PC-3 (cell line): Measurements from ENCODE around the gene NUP153. TPM values are rescaled to one million over a fixed set of nuclear protein-coding genes. Genes with fewer than 3 reads are reported as not detected.

Source experiments
- ATAC-seq: fragments of 200-7000 bp; cut with Tn5 transposase; 2 replicates; pipeline ENCODE4 v1.9.1; 2020; ENCODE audit warnings: mild to moderate bottlenecking, moderate library complexity
- BruUV-seq: library from RNA; stranded (reverse); fragments of 400-500 nt; replicated peaks from 2 replicates; lab custom pipeline; 2021; lab: Mats Ljungman, UMichigan
- CTCF ChIA-PET: fragments of 300-600 bp; sonication (Branson Sonifier 250); formaldehyde crosslinking; loops from one replicate; lab custom pipeline; 2022; ENCODE audit warnings: antibody characterized with exemption; lab: Charles Lee
- POLR2A ChIA-PET: fragments of 300-600 bp; sonication (Branson Sonifier 250); formaldehyde crosslinking; loops from one replicate; lab custom pipeline; 2022; ENCODE audit warnings: antibody characterized with exemption; ENCODE audit not compliant: unreplicated experiment; lab: Charles Lee
- DNase-seq: peaks from one replicate; pipeline ENCODE4 v3.0.0-alpha.2; 2015
- H2AFZ ChIP-seq: fragments of 300-600 bp; sonication (generic); 2 replicates; pipeline ENCODE4 v1.6.0; 2016; ENCODE audit warnings: antibody characterized with exemption, low read length
- H3F3A ChIP-seq: fragments of 300-600 bp; sonication (generic); one replicate; pipeline ENCODE4 v1.6.0; 2017; ENCODE audit warnings: antibody characterized with exemption, low read length, control low read depth, mild to moderate bottlenecking; ENCODE audit not compliant: unreplicated experiment
- H3K27ac ChIP-seq: fragments of 300-600 bp; sonication (generic); 2 replicates; pipeline ENCODE4 v1.5.1; 2016; ENCODE audit warnings: mild to moderate bottlenecking, low read length
- H3K27me3 ChIP-seq: fragments of 300-600 bp; sonication (generic); 2 replicates; pipeline ENCODE4 v1.6.1; 2016; ENCODE audit warnings: low read length, mixed read lengths
- H3K36me3 ChIP-seq: fragments of 300-600 bp; sonication (generic); 2 replicates; pipeline ENCODE4 v1.6.1; 2016; ENCODE audit warnings: low read depth, mixed run types, low read length, mixed read lengths
- H3K4me1 ChIP-seq: fragments of 300-600 bp; sonication (generic); 2 replicates; pipeline ENCODE4 v1.5.1; 2016; ENCODE audit warnings: low read length; ENCODE audit not compliant: insufficient read depth
- H3K4me2 ChIP-seq: fragments of 300-600 bp; sonication (generic); 2 replicates; pipeline ENCODE4 v1.6.0; 2016; ENCODE audit warnings: low read length
- H3K4me3 ChIP-seq: fragments of 300-600 bp; sonication (generic); 2 replicates; pipeline ENCODE4 v1.5.1; 2016; ENCODE audit warnings: mild to moderate bottlenecking, low read length, mixed read lengths
- H3K79me2 ChIP-seq: fragments of 300-600 bp; sonication (generic); 2 replicates; pipeline ENCODE4 v1.6.1; 2017; ENCODE audit warnings: low read length, mixed read lengths
- H3K9ac ChIP-seq: fragments of 300-600 bp; sonication (generic); 2 replicates; pipeline ENCODE4 v1.6.0; 2016; ENCODE audit warnings: mild to moderate bottlenecking, low read length
- H3K9me2 ChIP-seq: fragments of 300-600 bp; sonication (generic); replicated peaks from 2 replicates; pipeline ENCODE4 v1.6.1; 2016; ENCODE audit warnings: mixed run types, low read length, mixed read lengths
- H3K9me3 ChIP-seq: fragments of 300-600 bp; sonication (generic); 2 replicates; pipeline ENCODE4 v1.6.1; 2016; ENCODE audit warnings: low read length, mixed read lengths
- H4K20me1 ChIP-seq: fragments of 300-600 bp; sonication (generic); 2 replicates; pipeline ENCODE4 v1.6.1; 2016; ENCODE audit warnings: low read length, mixed read lengths
- EZH2 ChIP-seq: fragments of 300-600 bp; sonication (generic); IDR thresholded peaks from one replicate; pipeline ENCODE4 v1.6.1; 2017; ENCODE audit warnings: antibody characterized with exemption, mild to moderate bottlenecking, low read length; ENCODE audit not compliant: unreplicated experiment
- EZH2phosphoT487 ChIP-seq: fragments of 300-600 bp; sonication (generic); IDR thresholded peaks from 2 replicates; pipeline ENCODE4 v1.6.1; 2018; ENCODE audit warnings: mild to moderate bottlenecking, antibody characterized with exemption, low read length, borderline replicate concordance
- intact Hi-C: fragments of 100-400 bp; cut with micrococcal nuclease; formaldehyde crosslinking; loops from 2 replicates; pipeline ENCODE4 v1.9.0; 2023
- total RNA-seq: library from RNA; depleted of rRNA; stranded (reverse); fragments of >200 nt; gene quantifications from 2 replicates; pipeline ENCODE4 v1.2.3, GENCODE V29; 2014
- TF ChIP-seq, protein P1 (sequence below): fragments of 300-600 bp; sonication (generic); conservative IDR thresholded peaks from 2 replicates; pipeline ENCODE4 v1.5.1; 2017; ENCODE audit warnings: antibody characterized with exemption, low read depth, mild to moderate bottlenecking, low read length

The NUP153 gene
- total RNA-seq, 1 experiment from 2014 or later = 48.3 TPM

GRCh38 chr6:17707371-17707651 is 586 bp upstream of the NUP153 start:
- CTCF ChIA-PET = no interaction called here
- DNase-seq = peak; percentile 6
- H3K27me3 ChIP-seq = no peaks in the 10 kb centered on the region
- H3K9me2 ChIP-seq = no peaks in the 10 kb centered on the region
- H3K79me2 ChIP-seq = peaks cover 44% of the 10 kb centered on the region
- intact Hi-C loops = loop anchor here (5.0 to 10.0 kb wide), 2 partner anchors 97 to 450 kb away; partner anchors contain the start of genes KDM1B and TPMT
- H3K9me3 ChIP-seq = no peaks in the 10 kb centered on the region
- BruUV-seq = TSS peak; percentile 58
- peak overlapping the region; percentile 88 for H2AFZ ChIP-seq
- ATAC-seq = no peak
- TF ChIP-seq EZH2 (no peak), EZH2phosphoT487 (no peak)
- TF ChIP-seq, protein P1, sequence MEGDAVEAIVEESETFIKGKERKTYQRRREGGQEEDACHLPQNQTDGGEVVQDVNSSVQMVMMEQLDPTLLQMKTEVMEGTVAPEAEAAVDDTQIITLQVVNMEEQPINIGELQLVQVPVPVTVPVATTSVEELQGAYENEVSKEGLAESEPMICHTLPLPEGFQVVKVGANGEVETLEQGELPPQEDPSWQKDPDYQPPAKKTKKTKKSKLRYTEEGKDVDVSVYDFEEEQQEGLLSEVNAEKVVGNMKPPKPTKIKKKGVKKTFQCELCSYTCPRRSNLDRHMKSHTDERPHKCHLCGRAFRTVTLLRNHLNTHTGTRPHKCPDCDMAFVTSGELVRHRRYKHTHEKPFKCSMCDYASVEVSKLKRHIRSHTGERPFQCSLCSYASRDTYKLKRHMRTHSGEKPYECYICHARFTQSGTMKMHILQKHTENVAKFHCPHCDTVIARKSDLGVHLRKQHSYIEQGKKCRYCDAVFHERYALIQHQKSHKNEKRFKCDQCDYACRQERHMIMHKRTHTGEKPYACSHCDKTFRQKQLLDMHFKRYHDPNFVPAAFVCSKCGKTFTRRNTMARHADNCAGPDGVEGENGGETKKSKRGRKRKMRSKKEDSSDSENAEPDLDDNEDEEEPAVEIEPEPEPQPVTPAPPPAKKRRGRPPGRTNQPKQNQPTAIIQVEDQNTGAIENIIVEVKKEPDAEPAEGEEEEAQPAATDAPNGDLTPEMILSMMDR = no peak
- POLR2A ChIA-PET = interaction anchor here (0.5 kb wide), 1 partner anchor 220 kb away, joined by 8 read pairs; no protein-coding TSS in a partner anchor
- H3K27ac ChIP-seq = 0 out of 2 replicates have a peak overlapping the region, but pooled peaks have one; percentile 91
- peaks cover 23% of the 10 kb centered on the region for H4K20me1 ChIP-seq
- no peaks in the 10 kb centered on the region for H3K36me3 ChIP-seq
- H3F3A ChIP-seq = no peaks in the 10 kb centered on the region
- H3K9ac ChIP-seq = peak overlapping the region; percentile 99
- peak overlapping the region; percentile 82 for H3K4me2 ChIP-seq
- H3K4me1 ChIP-seq = peaks cover 22% of the 10 kb centered on the region
- peak overlapping the region; percentile 88 for H3K4me3 ChIP-seq

DNA sequence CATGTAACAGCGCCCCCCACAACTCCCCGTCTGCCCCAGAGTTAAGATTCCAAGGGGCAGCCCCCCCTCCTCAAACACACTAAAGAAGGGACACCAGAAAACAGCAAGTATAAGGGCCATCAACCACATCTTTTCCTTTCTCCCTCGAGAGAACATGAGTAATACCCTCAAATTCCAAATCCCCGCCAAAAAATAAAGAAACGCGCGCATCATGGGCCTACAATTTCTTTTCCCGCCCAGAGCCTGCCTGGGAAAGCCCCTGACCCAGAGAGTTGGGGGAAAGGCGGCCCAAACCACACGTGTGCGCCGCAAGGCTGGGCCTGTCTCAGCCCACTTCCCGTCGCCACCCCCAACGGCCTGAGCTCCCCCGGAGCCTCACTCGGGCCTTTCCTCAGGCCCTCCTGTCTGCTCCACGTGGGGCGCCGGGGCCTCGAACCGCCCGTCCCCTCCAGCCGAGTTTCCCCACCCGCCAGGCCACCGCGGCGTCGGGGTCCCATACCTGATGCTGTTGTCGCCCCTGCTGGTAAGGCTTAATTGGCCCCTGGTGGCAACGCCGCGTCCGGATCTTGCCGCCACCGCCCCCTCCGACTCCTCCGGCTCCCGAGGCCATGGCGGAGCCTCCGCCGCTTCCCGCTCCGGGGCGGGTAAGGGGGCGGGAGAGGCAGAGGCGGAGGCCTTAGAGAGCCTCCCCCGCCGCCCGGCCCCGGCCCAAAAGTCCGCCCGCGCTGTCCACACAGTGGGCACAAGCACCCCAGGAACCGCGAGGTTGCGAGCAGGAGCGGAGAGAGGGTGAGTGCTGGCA is 746 bp downstream of the NUP153 start:
- H4K20me1 ChIP-seq = peaks cover 29% of the 10 kb centered on the region
- CTCF ChIA-PET = no interaction called here
- no peaks in the 10 kb centered on the region for H3F3A ChIP-seq
- H3K79me2 ChIP-seq = peaks cover 57% of the 10 kb centered on the region
- no TSS peak for BruUV-seq
- H3K9ac ChIP-seq = peak overlapping the region; percentile 99
- TF ChIP-seq, protein P1 = peak; percentile 37
- TF ChIP-seq EZH2 = no peak
- no peaks in the 10 kb centered on the region for H3K36me3 ChIP-seq
- no peaks in the 10 kb centered on the region for H3K9me3 ChIP-seq
- H3K4me2 ChIP-seq = peak overlapping the region; percentile 92
- peak overlapping the region; percentile 88 for H3K4me3 ChIP-seq
- intact Hi-C loops = loop anchor here (1.0 to 10.0 kb wide), 3 partner anchors 99 to 451 kb away; partner anchors contain the start of genes FAM8A1, KDM1B and TPMT
- ATAC-seq (peak; percentile 50), DNase-seq (peak; percentile 65)
- peak overlapping the region; percentile 71 for H2AFZ ChIP-seq
- peaks cover 22% of the 10 kb centered on the region for H3K4me1 ChIP-seq
- POLR2A ChIA-PET = no interaction called here
- H3K9me2 ChIP-seq = no peaks in the 10 kb centered on the region
- H3K27ac ChIP-seq = peak overlapping the region; percentile 91
- no peaks in the 10 kb centered on the region for H3K27me3 ChIP-seq

- ATAC-seq = peak; percentile 11
- H3K4me2 ChIP-seq = peak overlapping the region; percentile 92
- ChIA-PET CTCF (no interaction called here), POLR2A (no interaction called here)
- no peaks in the 10 kb centered on the region for H3K9me2 ChIP-seq
- peak overlapping the region; percentile 71 for H2AFZ ChIP-seq
- BruUV-seq = no TSS peak
- peak overlapping the region; percentile 99 for H3K9ac ChIP-seq
- TF ChIP-seq, protein P1 = no peak
- TF ChIP-seq EZH2phosphoT487 (no peak), EZH2 (no peak)
- no peaks in the 10 kb centered on the region for H3K9me3 ChIP-seq
- intact Hi-C loops = loop anchor here (1.0 to 10.0 kb wide), 3 partner anchors 99 to 452 kb away; partner anchors contain the start of genes FAM8A1, KDM1B and TPMT
- H3K27ac ChIP-seq = peak overlapping the region; percentile 91
- H3K4me3 ChIP-seq = peak overlapping the region; percentile 88
- DNase-seq = peak; percentile 70
- no peaks in the 10 kb centered on the region for H3K27me3 ChIP-seq
- no peaks in the 10 kb centered on the region for H3K36me3 ChIP-seq
- H3F3A ChIP-seq = no peaks in the 10 kb centered on the region
- peaks cover 22% of the 10 kb centered on the region for H3K4me1 ChIP-seq
- peaks cover 34% of the 10 kb centered on the region for H4K20me1 ChIP-seq
- peaks cover 63% of the 10 kb centered on the region for H3K79me2 ChIP-seq
Measured at GRCh38 chr6:17705428-17705777, 1.3 kb downstream of the NUP153 start.
